Measurements from ENCODE around the gene NANOS1.

DNA sequence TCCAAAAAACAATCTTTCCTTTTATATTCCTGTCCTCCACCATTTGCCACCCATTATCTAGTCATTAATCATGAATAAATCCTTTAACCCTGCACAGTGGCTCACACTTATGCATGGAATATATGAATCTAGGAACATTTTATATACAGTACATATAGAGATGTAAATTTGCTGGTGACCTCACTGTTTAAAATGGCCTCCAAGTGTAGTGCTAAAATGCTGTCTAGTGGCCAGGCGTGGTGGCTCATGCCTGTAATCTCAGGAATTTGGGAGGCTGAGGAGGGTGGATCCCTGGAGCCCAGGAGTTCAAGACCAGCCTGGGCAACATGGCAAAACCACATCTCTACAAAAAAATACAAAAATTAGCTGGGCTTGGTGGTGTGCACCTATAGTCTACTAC, 9.6 kb downstream of the NANOS1 start:
- TF ChIP-seq, protein P1, sequence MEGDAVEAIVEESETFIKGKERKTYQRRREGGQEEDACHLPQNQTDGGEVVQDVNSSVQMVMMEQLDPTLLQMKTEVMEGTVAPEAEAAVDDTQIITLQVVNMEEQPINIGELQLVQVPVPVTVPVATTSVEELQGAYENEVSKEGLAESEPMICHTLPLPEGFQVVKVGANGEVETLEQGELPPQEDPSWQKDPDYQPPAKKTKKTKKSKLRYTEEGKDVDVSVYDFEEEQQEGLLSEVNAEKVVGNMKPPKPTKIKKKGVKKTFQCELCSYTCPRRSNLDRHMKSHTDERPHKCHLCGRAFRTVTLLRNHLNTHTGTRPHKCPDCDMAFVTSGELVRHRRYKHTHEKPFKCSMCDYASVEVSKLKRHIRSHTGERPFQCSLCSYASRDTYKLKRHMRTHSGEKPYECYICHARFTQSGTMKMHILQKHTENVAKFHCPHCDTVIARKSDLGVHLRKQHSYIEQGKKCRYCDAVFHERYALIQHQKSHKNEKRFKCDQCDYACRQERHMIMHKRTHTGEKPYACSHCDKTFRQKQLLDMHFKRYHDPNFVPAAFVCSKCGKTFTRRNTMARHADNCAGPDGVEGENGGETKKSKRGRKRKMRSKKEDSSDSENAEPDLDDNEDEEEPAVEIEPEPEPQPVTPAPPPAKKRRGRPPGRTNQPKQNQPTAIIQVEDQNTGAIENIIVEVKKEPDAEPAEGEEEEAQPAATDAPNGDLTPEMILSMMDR (IDR thresholded peaks at IDR 0.05) = no peak
- no peak for TF ChIP-seq POLR2A (IDR thresholded peaks at IDR 0.05)
- no peak for TF ChIP-seq POLR2AphosphoS5 (IDR thresholded peaks at IDR 0.05; ENCODE audit: insufficient read depth in 1 of 2, low read depth in 1 of 2)
